Breast epithelium (tissue), 4 donors: ENCODE data around the gene FAAP20. TPM values are rescaled to one million over a fixed set of nuclear protein-coding genes. Genes with fewer than 3 reads are reported as not detected.
A peak's percentile ranks its signal among the peaks of the same experiment; 100 is the strongest.

Source experiments
- DNase-seq, 2 donors: peaks; one replicate each; pipeline ENCODE4 v3.0.0-alpha.2; 2019; ENCODE audit warnings: low spot score in 2 of 2
- H3K27ac ChIP-seq, 2 donors: fragments of 200-600 bp; sonication (generic) in 1 of 2; one replicate each; pipeline ENCODE4 v1.5.1; 2016 to 2019; ENCODE audit warnings: mild to moderate bottlenecking in 1 of 2
- H3K27me3 ChIP-seq, 2 donors: fragments of 200-600 bp; sonication (generic) in 1 of 2; one replicate each; pipeline versions ENCODE4 v1.5.1 to v1.6.0; 2017 to 2019; ENCODE audit warnings: control low read depth in 1 of 2, mild to moderate bottlenecking in 1 of 2
- H3K36me3 ChIP-seq: fragments of 200-600 bp; one replicate; pipeline ENCODE4 v1.5.1; 2019
- H3K4me1 ChIP-seq, 2 donors: fragments of 200-600 bp; sonication (generic); one replicate each; pipeline ENCODE4 v1.5.1; 2016 to 2019; ENCODE audit warnings: control low read depth in 1 of 2
- H3K4me3 ChIP-seq, 3 donors: fragments of 200-600 bp; sonication (generic); 1 replicate in 2 of 3; 2 replicates in 1 of 3; pipeline ENCODE4 v1.5.1; 2016 to 2019; ENCODE audit warnings: mild to moderate bottlenecking in 3 of 3, moderate library complexity in 2 of 3
- H3K9me3 ChIP-seq, 2 donors: fragments of 200-600 bp; sonication (generic) in 1 of 2; one replicate each; pipeline ENCODE4 v1.5.1; 2016 to 2019; ENCODE audit warnings: control low read depth in 1 of 2
- POLR2A ChIP-seq: fragments of 450-650 bp; IDR thresholded peaks from one replicate; pipeline ENCODE4 v1.6.1; 2016; ENCODE audit warnings: antibody characterized with exemption, mild to moderate bottlenecking, moderate library complexity
- POLR2AphosphoS5 ChIP-seq, 3 donors: sonication (generic); formaldehyde crosslinking; IDR thresholded peaks; one replicate each; pipeline ENCODE4 v1.6.1; 2017; ENCODE audit warnings: antibody characterized with exemption in 3 of 3
- intact Hi-C: fragments of 100-400 bp; cut with DNase I; formaldehyde crosslinking; loops from one replicate; pipeline ENCODE4 v1.15.1; 2023; ENCODE audit warnings: low total_unique reads
- total RNA-seq, 3 donors: library from RNA; depleted of rRNA; stranded (reverse); fragments of >200 nt; gene quantifications; one replicate each; pipeline ENCODE4 v1.1.0, GENCODE V29; 2016
- TF ChIP-seq, protein P1 (sequence below), 3 donors: fragments of 450-650 bp; IDR thresholded peaks; one replicate each; pipeline ENCODE4 v1.5.1; 2016 to 2017; ENCODE audit warnings: antibody characterized with exemption in 3 of 3, mild to moderate bottlenecking in 3 of 3, moderate library complexity in 3 of 3

FAAP20 gene
- total RNA-seq, 3 donors from 2014 or later, result 28.6 to 33.1 (median 29.9) TPM

DNA sequence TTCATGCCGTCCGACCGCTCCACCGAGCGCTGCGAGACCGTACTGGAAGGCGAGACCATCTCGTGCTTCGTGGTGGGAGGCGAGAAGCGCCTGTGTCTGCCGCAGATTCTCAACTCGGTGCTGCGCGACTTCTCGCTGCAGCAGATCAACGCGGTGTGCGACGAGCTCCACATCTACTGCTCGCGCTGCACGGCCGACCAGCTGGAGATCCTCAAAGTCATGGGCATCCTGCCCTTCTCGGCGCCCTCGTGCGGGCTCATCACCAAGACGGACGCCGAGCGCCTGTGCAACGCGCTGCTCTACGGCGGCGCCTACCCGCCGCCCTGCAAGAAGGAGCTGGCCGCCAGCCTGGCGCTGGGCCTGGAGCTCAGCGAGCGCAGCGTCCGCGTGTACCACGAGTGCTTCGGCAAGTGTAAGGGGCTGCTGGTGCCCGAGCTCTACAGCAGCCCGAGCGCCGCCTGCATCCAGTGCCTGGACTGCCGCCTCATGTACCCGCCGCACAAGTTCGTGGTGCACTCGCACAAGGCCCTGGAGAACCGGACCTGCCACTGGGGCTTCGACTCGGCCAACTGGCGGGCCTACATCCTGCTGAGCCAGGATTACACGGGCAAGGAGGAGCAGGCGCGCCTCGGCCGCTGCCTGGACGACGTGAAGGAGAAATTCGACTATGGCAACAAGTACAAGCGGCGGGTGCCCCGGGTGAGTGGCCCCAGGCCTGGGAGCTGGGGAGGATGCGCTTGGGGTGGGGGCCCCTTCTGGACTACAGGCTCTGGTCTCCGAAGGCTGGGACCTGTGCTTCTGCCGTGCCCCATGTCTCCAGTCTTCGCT, 34.7 kb upstream of the FAAP20 start:
- no peaks in the 10 kb centered on the region for H3K36me3 ChIP-seq
- H3K27me3 ChIP-seq, result no peaks in the 10 kb centered on the region
- TF ChIP-seq POLR2AphosphoS5 (IDR thresholded peaks at IDR 0.05) (peak in 2 of 3 donors; percentile 42 to 54), POLR2A (no peak)
- TF ChIP-seq, protein P1, sequence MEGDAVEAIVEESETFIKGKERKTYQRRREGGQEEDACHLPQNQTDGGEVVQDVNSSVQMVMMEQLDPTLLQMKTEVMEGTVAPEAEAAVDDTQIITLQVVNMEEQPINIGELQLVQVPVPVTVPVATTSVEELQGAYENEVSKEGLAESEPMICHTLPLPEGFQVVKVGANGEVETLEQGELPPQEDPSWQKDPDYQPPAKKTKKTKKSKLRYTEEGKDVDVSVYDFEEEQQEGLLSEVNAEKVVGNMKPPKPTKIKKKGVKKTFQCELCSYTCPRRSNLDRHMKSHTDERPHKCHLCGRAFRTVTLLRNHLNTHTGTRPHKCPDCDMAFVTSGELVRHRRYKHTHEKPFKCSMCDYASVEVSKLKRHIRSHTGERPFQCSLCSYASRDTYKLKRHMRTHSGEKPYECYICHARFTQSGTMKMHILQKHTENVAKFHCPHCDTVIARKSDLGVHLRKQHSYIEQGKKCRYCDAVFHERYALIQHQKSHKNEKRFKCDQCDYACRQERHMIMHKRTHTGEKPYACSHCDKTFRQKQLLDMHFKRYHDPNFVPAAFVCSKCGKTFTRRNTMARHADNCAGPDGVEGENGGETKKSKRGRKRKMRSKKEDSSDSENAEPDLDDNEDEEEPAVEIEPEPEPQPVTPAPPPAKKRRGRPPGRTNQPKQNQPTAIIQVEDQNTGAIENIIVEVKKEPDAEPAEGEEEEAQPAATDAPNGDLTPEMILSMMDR (IDR thresholded peaks at IDR 0.05), result no peak
- H3K4me3 ChIP-seq, result peak overlapping the region; percentile 66 to 80 (median 72)
- intact Hi-C loops, result no loop called here
- peak overlapping the region; percentile 88 to 96 for H3K27ac ChIP-seq
- peaks cover 11 to 32% of the 10 kb centered on the region in 2 donors for H3K4me1 ChIP-seq
- no peaks in the 10 kb centered on the region for H3K9me3 ChIP-seq
- DNase-seq, result no peak

DNA sequence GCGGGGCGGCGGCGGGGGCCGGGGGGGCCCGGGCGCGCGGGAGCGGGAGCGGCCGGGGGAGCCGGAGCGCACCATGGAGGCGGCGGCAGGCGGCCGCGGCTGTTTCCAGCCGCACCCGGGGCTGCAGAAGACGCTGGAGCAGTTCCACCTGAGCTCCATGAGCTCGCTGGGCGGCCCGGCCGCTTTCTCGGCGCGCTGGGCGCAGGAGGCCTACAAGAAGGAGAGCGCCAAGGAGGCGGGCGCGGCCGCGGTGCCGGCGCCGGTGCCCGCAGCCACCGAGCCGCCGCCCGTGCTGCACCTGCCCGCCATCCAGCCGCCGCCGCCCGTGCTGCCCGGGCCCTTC, 34.1 kb upstream of the FAAP20 start:
- Histone ChIP-seq H3K36me3 (no peaks in the 10 kb centered on the region), H3K4me1 (peaks cover 11 to 26% of the 10 kb centered on the region in 2 donors), H3K9me3 (no peaks in the 10 kb centered on the region), H3K27ac (peak overlapping the region; percentile 88 to 96), H3K27me3 (no peaks in the 10 kb centered on the region), H3K4me3 (peak overlapping the region; percentile 66 to 80 (median 72))
- no peak for DNase-seq
- intact Hi-C loops, result no loop called here
- TF ChIP-seq POLR2A (no peak), POLR2AphosphoS5 (IDR thresholded peaks at IDR 0.05) (no peak)
- TF ChIP-seq, protein P1 (IDR thresholded peaks at IDR 0.05), result no peak

DNA sequence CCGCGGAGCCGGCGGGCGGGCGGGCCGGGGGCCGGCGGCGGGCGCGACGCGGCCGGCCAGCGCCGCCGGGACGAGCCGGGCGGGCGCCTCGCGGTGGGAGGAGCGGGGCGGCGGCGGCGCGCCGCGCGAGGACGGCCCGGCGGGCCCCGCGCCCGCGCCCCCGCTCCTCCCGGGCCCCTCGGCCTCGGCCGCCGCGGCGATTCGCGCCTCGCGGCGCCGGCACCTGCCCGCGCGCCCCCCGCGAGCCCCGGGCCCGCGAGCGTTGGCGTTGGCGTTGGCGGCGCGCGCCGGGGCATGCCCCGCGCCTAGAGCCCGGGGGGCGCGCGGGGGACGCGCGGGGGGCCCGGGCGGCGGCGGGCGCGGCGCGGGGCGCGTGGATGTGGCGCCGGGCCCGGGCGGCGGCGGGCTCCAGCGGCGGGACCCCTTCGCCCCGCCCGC, 33.6 kb upstream of the FAAP20 start, which contains the start of gene SKI:
Gene SKI, plus strand, starts transcription at position 163 of the 438 bp plus-strand sequence. CDS start 448 bp downstream, outside the sequence.
- DNase-seq, result no peak
- Histone ChIP-seq H3K9me3 (no peaks in the 10 kb centered on the region), H3K27ac (peak within 1 kb of the TSS; percentile 98), H3K36me3 (no peaks in the 10 kb centered on the region), H3K27me3 (no peaks in the 10 kb centered on the region), H3K4me1 (peaks cover 7 to 21% of the 10 kb centered on the region in 2 donors), H3K4me3 (peak within 1 kb of the TSS; percentile 72 to 89 (median 75))
- TF ChIP-seq, protein P1 (IDR thresholded peaks at IDR 0.05), result no peak
- TF ChIP-seq POLR2A (no peak), POLR2AphosphoS5 (IDR thresholded peaks at IDR 0.05) (no peak)
- intact Hi-C loops, result no loop called here

DNA sequence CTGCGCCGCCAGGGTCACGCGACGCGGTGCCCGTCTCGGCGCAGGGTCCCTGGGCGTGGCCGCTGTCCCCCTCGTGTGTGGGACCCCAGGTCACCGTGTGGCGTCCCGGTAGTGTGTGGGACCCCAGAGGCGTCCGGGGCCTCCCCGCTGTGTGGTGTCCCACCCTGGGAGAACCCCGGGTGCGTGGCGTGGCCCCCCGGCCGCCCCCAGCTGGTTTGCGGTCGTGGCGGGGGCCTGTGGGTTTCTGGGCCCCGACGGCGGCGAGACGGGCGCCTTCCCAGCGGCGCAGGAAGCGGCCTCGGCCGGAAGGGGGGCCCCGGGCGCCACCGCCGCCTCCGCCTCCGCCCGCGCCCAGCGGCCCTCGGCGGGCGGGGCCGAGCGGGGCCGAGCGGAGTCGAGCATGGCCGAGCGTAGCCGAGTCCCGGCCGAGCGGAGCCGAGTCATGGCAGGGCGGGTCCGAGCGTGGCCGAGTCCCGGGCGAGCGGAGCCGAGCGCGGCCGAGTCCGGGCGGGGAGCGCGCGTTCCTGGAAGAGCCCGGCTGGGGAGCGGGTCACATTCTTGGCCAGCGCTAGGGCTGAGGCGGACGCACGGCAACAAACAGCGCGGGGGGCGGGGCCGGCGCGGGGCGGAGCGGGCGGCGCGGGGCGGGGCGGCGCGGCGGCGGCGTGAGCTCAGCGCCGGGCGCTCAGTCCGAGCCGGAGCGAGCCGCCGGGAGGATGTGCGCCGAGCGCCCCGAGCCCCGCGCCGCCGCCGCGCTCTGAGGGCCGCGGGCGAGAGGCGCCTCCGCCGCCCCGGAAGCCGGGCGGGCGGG, 33.0 kb upstream of the FAAP20 start:
- intact Hi-C loops, result no loop called here
- peak overlapping the region; percentile 98 for H3K27ac ChIP-seq
- no peaks in the 10 kb centered on the region for H3K36me3 ChIP-seq
- TF ChIP-seq POLR2A (no peak), POLR2AphosphoS5 (IDR thresholded peaks at IDR 0.05) (peak; percentile 69 to 72 (median 70))
- TF ChIP-seq, protein P1 (IDR thresholded peaks at IDR 0.05), result peak in 1 of 3 donors; percentile 49
- no peaks in the 10 kb centered on the region for H3K9me3 ChIP-seq
- peak; percentile 95 to 97 for DNase-seq
- H3K4me3 ChIP-seq, result peak overlapping the region; percentile 69 to 89 (median 75)
- H3K27me3 ChIP-seq, result no peaks in the 10 kb centered on the region
- peaks cover 7 to 15% of the 10 kb centered on the region in 2 donors for H3K4me1 ChIP-seq
